K562 (cell line): ENCODE measurements around the gene TNF. TPM values are rescaled to one million over a fixed set of nuclear protein-coding genes. Genes with fewer than 3 reads are reported as not detected.
A peak's percentile ranks its signal among the peaks of the same experiment; 100 is the strongest.

Experiments used
- BHLHE40 ChIP-seq: IDR thresholded peaks from 2 replicates; pipeline ENCODE4 v1.6.1; 2011; ENCODE audit warnings: low read length, improper control_type of control experiment
- CHCHD3 ChIP-seq: fragments of 250-450 bp; sonication (Bioruptor Pico); IDR thresholded peaks from 2 replicates; pipeline ENCODE4 v2.1.2; 2022; ENCODE audit warnings: mild to moderate bottlenecking
- CTCF ChIP-seq, 3 experiments: IDR thresholded peaks in 2 of 3; conservative IDR thresholded peaks in 1 of 3; 2 replicates each; pipeline ENCODE4 v1.5.1; 2011 to 2012; ENCODE audit warnings: low read length in 3 of 3, mild to moderate bottlenecking in 3 of 3, control low read depth in 2 of 3, improper control_type of control experiment in 1 of 3, inconsistent platforms in 1 of 3, low read depth in 1 of 3, mixed read lengths in 1 of 3, moderate library complexity in 1 of 3; ENCODE audit not compliant: insufficient read depth in 2 of 3
- FOXJ2 ChIP-seq: fragments of 200-800 bp; sonication (Bioruptor generic); IDR thresholded peaks from 2 replicates; pipeline ENCODE4 v1.6.1; 2016; ENCODE audit warnings: missing genetic modification characterization, missing compliant biosample characterization
- HDAC2 ChIP-seq: fragments of 450-650 bp; IDR thresholded peaks from 2 replicates; pipeline ENCODE4 v1.6.1; 2016; ENCODE audit warnings: mild to moderate bottlenecking
- L3MBTL2 ChIP-seq: fragments of 450-650 bp; IDR thresholded peaks from 2 replicates; pipeline ENCODE4 v1.6.1; 2016; ENCODE audit warnings: mild to moderate bottlenecking, moderate library complexity
- MXI1 ChIP-seq: IDR thresholded peaks from 2 replicates; pipeline ENCODE4 v1.6.1; 2011; ENCODE audit warnings: low read depth, mild to moderate bottlenecking, improper control_type of control experiment, low read length
- RB1 ChIP-seq: fragments of 450-650 bp; IDR thresholded peaks from 2 replicates; pipeline ENCODE4 v1.6.1; 2017; ENCODE audit warnings: low read depth, mild to moderate bottlenecking
- TBP ChIP-seq: optimal IDR thresholded peaks from 2 replicates; pipeline ENCODE3; 2011; ENCODE audit warnings: low read depth, low read length, improper control_type of control experiment
- TEAD1 ChIP-seq, 2 experiments: fragments of 450-650 bp in 1 of 2; sonication (generic) in 1 of 2; formaldehyde crosslinking; IDR thresholded peaks; 2 replicates each; pipeline versions ENCODE4 v1.4.0 to v1.8.0; 2020 to 2022; ENCODE audit warnings: mild to moderate bottlenecking in 2 of 2, missing genetic modification reagents in 1 of 2
- ZKSCAN1 ChIP-seq: fragments of 150-350 bp; IDR thresholded peaks from 2 replicates; pipeline ENCODE4 v1.6.1; 2016; ENCODE audit warnings: low read depth, low read length
- polyA plus RNA-seq, 8 experiments: library from polyadenylated mRNA; depleted of rRNA in 4 of 8; stranded (reverse) in 5 of 8; unstranded in 3 of 8; fragments of >200 nt; fragmentation: Nextera tagmentation in 2 of 8; fragmentation: Illumina TruSeq in 1 of 8; extraction: Ambion mirVana in 2 of 8; extraction: Trizol in 1 of 8; gene quantifications; 2 replicates each; pipeline versions ENCODE4 v1.2.1 to v1.2.3, GENCODE V29; 2011 to 2014; ENCODE audit warnings: inconsistent platforms in 1 of 8, missing spikeins in 1 of 8
- total RNA-seq, 7 experiments: library from RNA; depleted of rRNA in 6 of 7; stranded (reverse); fragments of >200 nt in 6 of 7; fragmentation: Illumina TruSeq in 2 of 7; extraction: Trizol in 2 of 7; gene quantifications; 2 replicates each; pipeline versions ENCODE4 v1.2.1 to v1.2.3, GENCODE V29; 2011 to 2021; ENCODE audit warnings: low replicate concordance in 1 of 7
- TF ChIP-seq, protein P1 (sequence below), 2 experiments: fragments of 450-650 bp; formaldehyde crosslinking in 1 of 2; IDR thresholded peaks; 2 replicates each; pipeline versions ENCODE4 v1.4.0 to v1.6.1; 2014 to 2020; ENCODE audit warnings: mild to moderate bottlenecking in 2 of 2, borderline replicate concordance in 1 of 2, low read depth in 1 of 2
- TF ChIP-seq, protein P2 (sequence below), 2 experiments: fragments of 450-650 bp in 1 of 2; sonication (generic) in 1 of 2; formaldehyde crosslinking in 1 of 2; IDR thresholded peaks in 1 of 2; conservative IDR thresholded peaks in 1 of 2; 2 replicates each; pipeline versions ENCODE4 v1.6.1 to v1.8.1; 2016 to 2023; ENCODE audit warnings: mild to moderate bottlenecking in 2 of 2, moderate library complexity in 2 of 2, inconsistent platforms in 1 of 2, missing genetic modification reagents in 1 of 2

The TNF gene
- total and polyA plus RNA-seq, 9 of the 15 experiments (the other 6 are each of a cell fraction or from before 2014, with no cell fraction given): 0.08 to 0.40 TPM; not detected in 7

DNA sequence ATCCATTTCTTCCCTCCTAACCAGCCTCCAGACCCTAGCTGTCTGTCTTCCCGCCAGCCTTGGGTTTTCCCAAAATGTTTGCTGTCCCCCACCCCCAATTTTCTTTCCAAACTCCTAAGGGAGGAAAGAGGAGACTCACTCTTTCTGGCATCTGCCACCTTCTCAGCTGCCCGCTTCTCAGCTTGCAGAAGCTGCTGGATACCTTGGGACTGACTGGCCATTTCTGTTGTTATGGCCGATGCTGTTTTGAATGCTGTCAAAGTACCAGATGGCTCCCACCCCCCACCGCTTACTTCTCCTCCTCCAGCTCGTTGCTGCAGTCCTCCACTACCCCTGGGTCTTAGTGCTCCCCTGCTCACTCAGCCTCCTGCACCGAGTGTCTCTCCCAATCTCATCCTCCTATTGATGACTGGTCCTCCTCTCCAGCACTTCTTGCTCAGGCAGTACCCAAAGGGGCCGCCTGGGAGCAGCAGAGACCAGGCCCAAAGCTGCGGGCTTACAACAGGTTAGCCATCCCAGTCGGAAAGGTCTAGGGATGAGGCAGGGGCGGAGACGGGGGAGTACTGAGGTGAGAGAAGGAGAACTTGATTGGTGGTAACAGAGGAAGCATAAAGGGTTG is 28.9 kb upstream of the TNF start, which contains the start of gene ATP6V1G2 (continued):
- TF ChIP-seq, protein P1, sequence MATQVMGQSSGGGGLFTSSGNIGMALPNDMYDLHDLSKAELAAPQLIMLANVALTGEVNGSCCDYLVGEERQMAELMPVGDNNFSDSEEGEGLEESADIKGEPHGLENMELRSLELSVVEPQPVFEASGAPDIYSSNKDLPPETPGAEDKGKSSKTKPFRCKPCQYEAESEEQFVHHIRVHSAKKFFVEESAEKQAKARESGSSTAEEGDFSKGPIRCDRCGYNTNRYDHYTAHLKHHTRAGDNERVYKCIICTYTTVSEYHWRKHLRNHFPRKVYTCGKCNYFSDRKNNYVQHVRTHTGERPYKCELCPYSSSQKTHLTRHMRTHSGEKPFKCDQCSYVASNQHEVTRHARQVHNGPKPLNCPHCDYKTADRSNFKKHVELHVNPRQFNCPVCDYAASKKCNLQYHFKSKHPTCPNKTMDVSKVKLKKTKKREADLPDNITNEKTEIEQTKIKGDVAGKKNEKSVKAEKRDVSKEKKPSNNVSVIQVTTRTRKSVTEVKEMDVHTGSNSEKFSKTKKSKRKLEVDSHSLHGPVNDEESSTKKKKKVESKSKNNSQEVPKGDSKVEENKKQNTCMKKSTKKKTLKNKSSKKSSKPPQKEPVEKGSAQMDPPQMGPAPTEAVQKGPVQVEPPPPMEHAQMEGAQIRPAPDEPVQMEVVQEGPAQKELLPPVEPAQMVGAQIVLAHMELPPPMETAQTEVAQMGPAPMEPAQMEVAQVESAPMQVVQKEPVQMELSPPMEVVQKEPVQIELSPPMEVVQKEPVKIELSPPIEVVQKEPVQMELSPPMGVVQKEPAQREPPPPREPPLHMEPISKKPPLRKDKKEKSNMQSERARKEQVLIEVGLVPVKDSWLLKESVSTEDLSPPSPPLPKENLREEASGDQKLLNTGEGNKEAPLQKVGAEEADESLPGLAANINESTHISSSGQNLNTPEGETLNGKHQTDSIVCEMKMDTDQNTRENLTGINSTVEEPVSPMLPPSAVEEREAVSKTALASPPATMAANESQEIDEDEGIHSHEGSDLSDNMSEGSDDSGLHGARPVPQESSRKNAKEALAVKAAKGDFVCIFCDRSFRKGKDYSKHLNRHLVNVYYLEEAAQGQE (IDR thresholded peaks at IDR 0.05; ENCODE audit: borderline replicate concordance): peak; percentile 92
- TF ChIP-seq, protein P1 (CRISPR knock-in tag; IDR thresholded peaks at IDR 0.05; ENCODE audit: low read depth): no peak
- peak; percentile 42; the same call in 1 of the 2 replicates for TF ChIP-seq BHLHE40
- no peak for TF ChIP-seq CHCHD3 (CRISPR knock-in tag)
- no peak for TF ChIP-seq FOXJ2 (tag)
- TF ChIP-seq L3MBTL2: peak; percentile 15; the same call in 1 of the 2 replicates
- no peak for TF ChIP-seq MXI1
- peak; percentile 83 for TF ChIP-seq RB1
- TF ChIP-seq, protein P2, sequence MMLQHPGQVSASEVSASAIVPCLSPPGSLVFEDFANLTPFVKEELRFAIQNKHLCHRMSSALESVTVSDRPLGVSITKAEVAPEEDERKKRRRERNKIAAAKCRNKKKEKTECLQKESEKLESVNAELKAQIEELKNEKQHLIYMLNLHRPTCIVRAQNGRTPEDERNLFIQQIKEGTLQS (IDR thresholded peaks at IDR 0.05): no peak; the same call in 1 of the 2 replicates
- TF ChIP-seq, protein P2 (CRISPR knock-in tag; conservative IDR thresholded peaks at IDR 0.05): peak; percentile 65; the same call in 1 of the 2 replicates
- peak; percentile 97 to 100 (median 99) for TF ChIP-seq CTCF (IDR thresholded peaks at IDR 0.05 in 2 of 3, conservative IDR thresholded peaks at IDR 0.05 in 1 of 3; ENCODE audit: insufficient read depth in 2 of 3, low read depth in 1 of 3, low read length in 3 of 3)
- peak in 1 of 2 experiments; percentile 51; a peak in 2 of 4 replicates for TF ChIP-seq TEAD1 (CRISPR knock-in tag; IDR thresholded peaks at IDR 0.05)
- peak; percentile 90; the same call in 1 of the 2 replicates for TF ChIP-seq HDAC2
- peak; percentile 30 for TF ChIP-seq TBP
- 0 out of 2 replicates have a peak, but pooled peaks have one; percentile 49 for TF ChIP-seq ZKSCAN1
